HFFc6 (cell line): ENCODE results near the gene MS4A6E. TPM values are rescaled to one million over a fixed set of nuclear protein-coding genes. Genes with fewer than 3 reads are reported as not detected.
"Not testable (repeated sequence)": the region's sequence is repeated elsewhere in the genome, so short reads cannot be mapped to it uniquely, and the experiment has no call there.

Experiments used
- DNase-seq: peaks from one replicate; pipeline ENCODE4 v3.0.0-alpha.2; 2018
- H3K27ac Mint-ChIP-seq: 2 replicates; pipeline ENCODE4 v1.8.0; 2020; ENCODE audit warnings: mild to moderate bottlenecking, mixed read lengths
- H3K27me3 Mint-ChIP-seq: 2 replicates; pipeline ENCODE4 v1.8.0; 2021; ENCODE audit warnings: mild to moderate bottlenecking, moderate library complexity, mixed read lengths; ENCODE audit not compliant: insufficient read depth
- H3K36me3 Mint-ChIP-seq: 2 replicates; pipeline ENCODE4 v1.8.0; 2021; ENCODE audit warnings: low read depth, mixed read lengths
- H3K4me1 Mint-ChIP-seq: 2 replicates; pipeline ENCODE4 v1.8.0; 2020; ENCODE audit warnings: low read depth, mixed read lengths
- H3K4me3 Mint-ChIP-seq: 2 replicates; pipeline ENCODE4 v1.8.0; 2020; ENCODE audit warnings: mild to moderate bottlenecking, moderate library complexity, mixed read lengths
- H3K9me3 Mint-ChIP-seq: 2 replicates; pipeline ENCODE4 v1.8.0; 2020; ENCODE audit warnings: mild to moderate bottlenecking, mixed read lengths
- total RNA-seq, 6 experiments: library from RNA; stranded (reverse); fragmentation: NEBNext Ultra II Directional; extraction: Animal tissue kit (Norgen Biotek cat#: 25700); gene quantifications; 2 replicates in 1 of 6; 3 replicates in 5 of 6; pipeline ENCODE4 v1.2.3, GENCODE V29; 2021
- TF ChIP-seq, protein P1 (sequence below): fragments of 200-600 bp; sonication (generic); IDR thresholded peaks from 2 replicates; pipeline ENCODE4 v1.5.0; 2021; ENCODE audit warnings: antibody characterized with exemption, mild to moderate bottlenecking

The MS4A6E gene
- total RNA-seq, 6 experiments from 2014 or later, result not detected

DNA sequence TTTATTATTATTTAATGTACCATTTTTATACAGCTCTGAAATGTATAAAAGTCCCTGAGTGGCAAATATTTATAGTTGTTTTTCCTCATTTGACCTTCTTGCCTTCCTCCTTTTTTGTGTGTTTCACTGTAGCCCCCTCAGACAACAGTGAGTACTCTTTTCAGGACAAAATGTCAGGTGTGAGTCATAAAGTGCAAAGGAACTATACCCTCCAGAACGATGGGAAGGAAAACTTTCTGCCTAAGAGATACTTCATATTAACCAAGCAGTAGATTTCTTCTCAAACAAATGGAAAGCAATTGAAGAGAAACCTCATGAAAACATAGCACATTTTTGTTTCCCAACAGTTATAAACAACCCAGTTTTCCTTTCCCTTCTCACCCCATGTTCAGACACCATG lies 35.2 kb downstream of the MS4A6E start:
- no peak for DNase-seq
- Mint-ChIP-seq H3K4me3 (no peak overlapping the region), H3K27ac (no peak overlapping the region), H3K9me3 (peaks cover 17% of the 10 kb centered on the region), H3K4me1 (no peaks in the 10 kb centered on the region), H3K27me3 (peaks cover 2% of the 10 kb centered on the region; the same call in 1 of the 2 replicates), H3K36me3 (no peaks in the 10 kb centered on the region)
- TF ChIP-seq, protein P1, sequence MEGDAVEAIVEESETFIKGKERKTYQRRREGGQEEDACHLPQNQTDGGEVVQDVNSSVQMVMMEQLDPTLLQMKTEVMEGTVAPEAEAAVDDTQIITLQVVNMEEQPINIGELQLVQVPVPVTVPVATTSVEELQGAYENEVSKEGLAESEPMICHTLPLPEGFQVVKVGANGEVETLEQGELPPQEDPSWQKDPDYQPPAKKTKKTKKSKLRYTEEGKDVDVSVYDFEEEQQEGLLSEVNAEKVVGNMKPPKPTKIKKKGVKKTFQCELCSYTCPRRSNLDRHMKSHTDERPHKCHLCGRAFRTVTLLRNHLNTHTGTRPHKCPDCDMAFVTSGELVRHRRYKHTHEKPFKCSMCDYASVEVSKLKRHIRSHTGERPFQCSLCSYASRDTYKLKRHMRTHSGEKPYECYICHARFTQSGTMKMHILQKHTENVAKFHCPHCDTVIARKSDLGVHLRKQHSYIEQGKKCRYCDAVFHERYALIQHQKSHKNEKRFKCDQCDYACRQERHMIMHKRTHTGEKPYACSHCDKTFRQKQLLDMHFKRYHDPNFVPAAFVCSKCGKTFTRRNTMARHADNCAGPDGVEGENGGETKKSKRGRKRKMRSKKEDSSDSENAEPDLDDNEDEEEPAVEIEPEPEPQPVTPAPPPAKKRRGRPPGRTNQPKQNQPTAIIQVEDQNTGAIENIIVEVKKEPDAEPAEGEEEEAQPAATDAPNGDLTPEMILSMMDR, result no peak

DNA sequence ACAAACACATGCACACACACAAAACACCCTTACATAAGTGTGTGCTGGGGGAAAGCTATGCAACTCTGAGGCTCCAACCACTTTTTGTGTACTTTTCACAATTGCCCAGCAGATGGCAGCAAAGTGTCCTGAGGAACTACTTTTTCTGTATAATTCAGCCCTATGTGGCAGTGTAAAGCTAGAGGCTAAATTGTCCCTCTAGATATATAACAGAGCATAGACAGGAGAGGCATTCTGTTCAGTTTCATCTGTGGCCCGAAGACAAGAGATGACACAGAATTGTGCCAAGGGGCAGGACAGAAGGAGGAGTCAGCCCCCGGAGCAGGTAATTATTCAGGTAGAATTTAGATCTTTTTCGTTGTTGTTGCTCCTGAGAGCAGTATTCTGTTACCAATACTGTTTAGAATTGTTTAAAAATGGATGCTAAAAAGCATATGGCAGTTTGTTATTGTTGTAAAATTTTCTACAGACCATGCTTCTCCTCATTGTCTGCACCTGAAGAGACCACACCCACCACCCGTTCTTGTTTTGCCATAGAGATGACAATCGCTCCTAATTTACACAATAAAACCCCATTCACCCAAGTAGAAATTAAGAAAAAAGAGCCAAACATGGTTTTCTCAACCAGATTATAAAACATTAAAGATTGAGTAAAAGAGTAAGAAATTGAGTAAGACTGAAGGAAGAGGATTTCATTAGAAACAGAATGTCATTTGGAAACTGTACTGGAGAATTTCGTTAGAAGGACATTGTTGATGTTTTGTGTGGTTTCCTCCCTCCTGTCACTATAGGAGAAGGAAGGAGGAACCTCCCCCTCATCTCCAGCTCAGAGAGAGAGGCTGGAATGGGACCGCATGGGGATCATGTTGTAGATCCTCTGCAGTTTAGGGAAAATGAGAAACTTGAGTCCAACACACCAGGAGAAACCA lies 36.8 kb downstream of the MS4A6E start:
- DNase-seq, result peak; percentile 55
- Mint-ChIP-seq H3K27ac (no peak overlapping the region), H3K27me3 (peaks cover 2% of the 10 kb centered on the region; the same call in 1 of the 2 replicates), H3K4me3 (no peak overlapping the region), H3K36me3 (no peaks in the 10 kb centered on the region), H3K9me3 (peaks cover 5% of the 10 kb centered on the region; the same call in 1 of the 2 replicates), H3K4me1 (no peaks in the 10 kb centered on the region)
- TF ChIP-seq, protein P1, result peak; percentile 87

DNA sequence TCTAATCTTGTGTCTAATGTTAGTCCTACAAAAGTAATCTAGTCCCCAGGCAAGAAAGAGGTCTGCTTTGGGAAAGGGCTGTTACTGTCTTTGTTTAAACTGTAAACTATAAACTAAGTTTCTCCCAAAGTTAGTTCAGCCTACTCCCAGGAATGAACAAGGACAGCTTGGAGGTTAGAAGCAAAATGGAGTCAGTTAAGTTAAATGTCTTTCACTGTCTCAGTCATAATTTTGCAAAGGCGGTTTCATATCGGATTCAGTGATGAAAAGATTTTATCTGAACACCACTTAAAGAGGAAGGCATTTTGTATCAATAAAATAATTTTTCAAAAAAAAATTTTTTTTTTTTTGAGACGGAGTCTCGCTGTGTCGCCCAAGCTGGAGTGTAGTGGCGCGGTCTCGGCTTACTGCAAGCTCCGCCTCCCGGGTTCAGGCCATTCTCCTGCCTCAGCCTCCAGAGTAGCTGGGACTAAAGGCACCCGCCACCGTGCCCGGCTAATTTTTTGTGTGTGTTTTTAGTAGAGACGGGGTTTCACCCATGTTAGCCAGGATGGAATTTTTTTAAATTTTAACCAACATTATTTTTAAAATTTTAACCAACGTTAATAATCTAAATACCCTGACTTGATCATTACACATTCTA lies 39.3 kb downstream of the MS4A6E start:
- not testable (repeated sequence) for DNase-seq, H3K9me3 Mint-ChIP-seq, H3K4me1 Mint-ChIP-seq, H3K36me3 Mint-ChIP-seq, H3K27me3 Mint-ChIP-seq, H3K4me3 Mint-ChIP-seq, H3K27ac Mint-ChIP-seq

DNA sequence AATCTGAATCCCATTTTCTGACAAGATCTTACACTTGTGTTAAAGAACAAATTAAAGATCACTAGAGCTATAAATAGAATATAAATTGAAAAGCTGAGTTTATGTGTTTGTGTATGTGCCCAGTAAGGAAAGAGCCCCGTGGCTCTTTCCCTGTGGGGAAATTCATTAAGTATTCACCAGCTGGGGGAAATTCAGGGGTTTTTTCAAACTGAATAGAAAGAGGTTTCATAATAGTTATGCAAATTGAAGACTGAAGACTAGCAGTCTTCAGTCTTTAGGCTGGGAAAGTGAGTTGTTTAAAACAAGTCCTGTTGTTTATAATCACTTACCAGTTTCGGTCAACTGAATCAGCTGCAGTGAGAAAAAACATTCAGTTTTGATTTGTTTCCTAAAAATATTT lies 40.0 kb downstream of the MS4A6E start:
- TF ChIP-seq, protein P1, result no peak
- Mint-ChIP-seq H3K36me3 (no peaks in the 10 kb centered on the region), H3K27ac (no peak overlapping the region), H3K4me1 (no peaks in the 10 kb centered on the region), H3K27me3 (peaks cover 2% of the 10 kb centered on the region; the same call in 1 of the 2 replicates), H3K4me3 (no peak overlapping the region), H3K9me3 (no peaks in the 10 kb centered on the region)
- no peak for DNase-seq

DNA sequence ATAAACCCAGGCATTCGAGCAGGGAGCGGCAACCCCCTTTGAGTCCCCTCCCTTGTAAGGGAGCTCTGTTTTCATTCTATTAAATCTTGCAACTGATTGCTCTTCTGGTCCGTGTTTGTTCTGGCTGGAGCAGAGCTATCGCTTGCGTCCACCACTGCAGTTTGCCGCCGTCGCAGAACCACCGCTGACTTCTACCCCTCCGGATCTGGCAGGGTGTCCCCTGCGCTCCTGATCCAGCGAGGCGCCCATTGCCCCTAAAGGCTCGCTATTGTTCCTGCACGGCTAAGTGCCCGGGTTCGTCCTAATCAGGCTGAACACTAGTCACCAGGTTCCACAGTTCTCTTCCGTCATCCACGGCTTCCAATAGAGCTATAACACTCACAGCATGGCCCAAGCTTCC lies 40.8 kb downstream of the MS4A6E start:
- TF ChIP-seq, protein P1, result no peak
- Mint-ChIP-seq H3K36me3 (no peaks in the 10 kb centered on the region), H3K9me3 (no peaks in the 10 kb centered on the region; the same call in 1 of the 2 replicates), H3K27ac (no peak overlapping the region), H3K4me3 (no peak overlapping the region), H3K4me1 (no peaks in the 10 kb centered on the region), H3K27me3 (peaks cover 2% of the 10 kb centered on the region; the same call in 1 of the 2 replicates)
- DNase-seq, result no peak
